Neural progenitor cell (in vitro differentiated cells): Measurements from ENCODE around the gene POR. TPM values are rescaled to one million over a fixed set of nuclear protein-coding genes. Genes with fewer than 3 reads are reported as not detected.
"Not testable (repeated sequence)": the region's sequence is repeated elsewhere in the genome, so short reads cannot be mapped to it uniquely, and the experiment has no call there.

Experiments used
- DNase-seq: peaks from one replicate; pipeline ENCODE4 v3.0.0-alpha.2; 2016; ENCODE audit warnings: low spot score
- H2AFZ ChIP-seq: fragments of 200-600 bp; sonication (generic); replicated peaks from 2 replicates; pipeline ENCODE4 v1.6.1; 2016; ENCODE audit warnings: antibody characterized with exemption
- H3F3A ChIP-seq: fragments of 200-600 bp; sonication (generic); 2 replicates; pipeline ENCODE4 v1.6.1; 2016; ENCODE audit warnings: antibody characterized with exemption, low read depth
- H3K27ac ChIP-seq: fragments of 200-600 bp; sonication (generic); 2 replicates; pipeline ENCODE4 v1.5.1; 2016; ENCODE audit warnings: mild to moderate bottlenecking
- H3K27me3 ChIP-seq: fragments of 200-600 bp; sonication (generic); 2 replicates; pipeline ENCODE4 v1.6.1; 2016; ENCODE audit warnings: mild to moderate bottlenecking, moderate library complexity
- H3K36me3 ChIP-seq: fragments of 200-600 bp; sonication (generic); 2 replicates; pipeline ENCODE4 v1.5.1; 2016
- H3K4me1 ChIP-seq: fragments of 200-600 bp; sonication (generic); 2 replicates; pipeline ENCODE4 v1.6.1; 2016; ENCODE audit warnings: mixed run types
- H3K4me2 ChIP-seq: fragments of 200-600 bp; sonication (generic); 2 replicates; pipeline ENCODE4 v1.6.1; 2016
- H3K4me3 ChIP-seq: fragments of 200-600 bp; sonication (generic); 2 replicates; pipeline ENCODE4 v1.5.1; 2016
- H3K79me2 ChIP-seq: fragments of 200-600 bp; sonication (generic); 2 replicates; pipeline ENCODE4 v1.6.1; 2016; ENCODE audit warnings: low read depth
- H3K9ac ChIP-seq: fragments of 200-600 bp; sonication (generic); 2 replicates; pipeline ENCODE4 v1.6.1; 2016
- H3K9me3 ChIP-seq: fragments of 200-600 bp; sonication (generic); 2 replicates; pipeline ENCODE4 v1.5.1; 2016; ENCODE audit warnings: low read depth
- H4K20me1 ChIP-seq: fragments of 200-600 bp; sonication (generic); 2 replicates; pipeline ENCODE4 v1.6.1; 2016; ENCODE audit warnings: low read depth
- H3K27ac Mint-ChIP-seq: 3 replicates; pipeline ENCODE4 v1.8.0; 2021; ENCODE audit warnings: mixed read lengths
- H3K27me3 Mint-ChIP-seq: 2 replicates; pipeline ENCODE4 v1.8.0; 2022; ENCODE audit warnings: low read depth, mild to moderate bottlenecking, inconsistent platforms, moderate library complexity, mixed read lengths; ENCODE audit not compliant: insufficient read depth
- H3K36me3 Mint-ChIP-seq: 3 replicates; pipeline ENCODE4 v1.8.0; 2021; ENCODE audit warnings: mixed read lengths
- H3K4me1 Mint-ChIP-seq: 3 replicates; pipeline ENCODE4 v1.8.0; 2021; ENCODE audit warnings: mixed read lengths
- H3K4me3 Mint-ChIP-seq: 3 replicates; pipeline ENCODE4 v1.8.0; 2021; ENCODE audit warnings: mild to moderate bottlenecking, moderate library complexity, mixed read lengths
- H3K9me3 Mint-ChIP-seq: 3 replicates; pipeline ENCODE4 v1.8.0; 2020; ENCODE audit warnings: mixed read lengths
- CTCF ChIP-seq: fragments of 200-600 bp; sonication (generic); IDR thresholded peaks from 2 replicates; pipeline ENCODE4 v1.5.1; 2017; ENCODE audit warnings: antibody characterized with exemption, mild to moderate bottlenecking
- EZH2 ChIP-seq: fragments of 200-600 bp; sonication (generic); IDR thresholded peaks from 2 replicates; pipeline ENCODE4 v1.6.1; 2017; ENCODE audit warnings: antibody characterized with exemption, mild to moderate bottlenecking, moderate library complexity
- EZH2phosphoT487 ChIP-seq: fragments of 200-600 bp; sonication (generic); IDR thresholded peaks from 2 replicates; pipeline ENCODE4 v1.6.1; 2017; ENCODE audit warnings: antibody characterized with exemption
- total RNA-seq: library from RNA; depleted of rRNA; stranded (reverse); fragments of >200 nt; gene quantifications from 2 replicates; pipeline ENCODE4 v1.2.3, GENCODE V29; 2015; ENCODE audit warnings: low replicate concordance

POR gene
- total RNA-seq, 1 donor from 2014 or later, result 38.6 TPM

GRCh38 chr7:75881436-75882095 is 33.4 kb upstream of the POR start:
- peaks cover 38% of the 10 kb centered on the region for H3K4me1 Mint-ChIP-seq
- no peak overlapping the region for H3K9ac ChIP-seq
- peaks cover 34% of the 10 kb centered on the region for H3K36me3 Mint-ChIP-seq
- no peaks in the 10 kb centered on the region for H3K9me3 Mint-ChIP-seq
- H3K27me3 ChIP-seq, result no peaks in the 10 kb centered on the region
- no peak overlapping the region for H3K27ac ChIP-seq
- H3K4me1 ChIP-seq, result peaks cover 18% of the 10 kb centered on the region
- peaks cover 41% of the 10 kb centered on the region for H3K79me2 ChIP-seq
- peak overlapping the region; percentile 61 for H3K4me3 ChIP-seq
- H3K27me3 Mint-ChIP-seq, result peaks cover 7% of the 10 kb centered on the region
- H3K27ac Mint-ChIP-seq, result peak overlapping the region; percentile 53
- peak overlapping the region; percentile 52 for H3K4me3 Mint-ChIP-seq
- DNase-seq, result peak; percentile 78
- H4K20me1 ChIP-seq, result peaks cover 57% of the 10 kb centered on the region
- H2AFZ ChIP-seq, result no peak overlapping the region
- peaks cover 19% of the 10 kb centered on the region for H3F3A ChIP-seq
- no peaks in the 10 kb centered on the region for H3K36me3 ChIP-seq
- H3K9me3 ChIP-seq, result no peaks in the 10 kb centered on the region
- peak overlapping the region; percentile 92 for H3K4me2 ChIP-seq
- no peak for TF ChIP-seq EZH2phosphoT487
- peak; percentile 35 for TF ChIP-seq CTCF

GRCh38 chr7:75883265-75883824 is 31.6 kb upstream of the POR start:
- H3K27ac Mint-ChIP-seq, H3K4me3 ChIP-seq, H3K27ac ChIP-seq, H3K36me3 ChIP-seq, H3K4me2 ChIP-seq, H3K9me3 Mint-ChIP-seq, H3K4me3 Mint-ChIP-seq, H3K9ac ChIP-seq, DNase-seq, H3K27me3 ChIP-seq, H3K27me3 Mint-ChIP-seq, H3K9me3 ChIP-seq, H2AFZ ChIP-seq: not testable (repeated sequence)
- H3K4me1 ChIP-seq, result peaks cover 18% of the 10 kb centered on the region
- H3F3A ChIP-seq, result peaks cover 19% of the 10 kb centered on the region
- H3K79me2 ChIP-seq, result peaks cover 41% of the 10 kb centered on the region
- peaks cover 64% of the 10 kb centered on the region for H4K20me1 ChIP-seq
- Mint-ChIP-seq H3K4me1 (peaks cover 32% of the 10 kb centered on the region), H3K36me3 (peaks cover 38% of the 10 kb centered on the region)

DNA sequence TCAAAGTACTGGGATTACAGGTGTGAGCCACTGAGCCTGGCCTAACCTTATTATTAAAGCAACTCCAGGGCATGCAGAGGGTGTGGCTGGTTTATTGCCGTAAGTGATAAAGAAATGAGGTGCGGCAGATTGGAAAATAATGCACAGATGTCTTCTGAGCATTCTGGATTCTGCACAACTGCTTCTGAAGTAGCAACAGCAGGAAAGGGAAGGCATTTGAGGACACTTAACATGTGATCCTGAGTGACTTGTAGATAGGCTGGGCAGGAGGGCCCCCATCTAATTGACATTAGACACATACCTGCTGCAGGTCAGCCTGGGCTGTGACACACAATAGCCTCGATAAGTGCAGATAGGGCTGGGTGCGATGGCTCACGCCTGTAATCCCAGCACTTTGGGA is 30.5 kb upstream of the POR start:
- H3K36me3 ChIP-seq, result no peaks in the 10 kb centered on the region
- H2AFZ ChIP-seq, result no peak overlapping the region

More for the DNA sequence above, 30.5 kb upstream of the POR start:
- Histone ChIP-seq H3K9me3 (no peaks in the 10 kb centered on the region), H3K4me2 (no peak overlapping the region), H4K20me1 (peaks cover 70% of the 10 kb centered on the region), H3K79me2 (peaks cover 36% of the 10 kb centered on the region), H3K9ac (no peak overlapping the region), H3K4me3 (no peak overlapping the region), H3K27ac (no peak overlapping the region), H3K4me1 (peaks cover 18% of the 10 kb centered on the region), H3K27me3 (no peaks in the 10 kb centered on the region), H3F3A (peaks cover 19% of the 10 kb centered on the region)
- Mint-ChIP-seq H3K4me3 (no peak overlapping the region), H3K4me1 (peaks cover 38% of the 10 kb centered on the region), H3K36me3 (peaks cover 44% of the 10 kb centered on the region), H3K27ac (no peak overlapping the region), H3K27me3 (peaks cover 7% of the 10 kb centered on the region), H3K9me3 (no peaks in the 10 kb centered on the region)
- no peak for TF ChIP-seq EZH2phosphoT487
- no peak for TF ChIP-seq CTCF
- TF ChIP-seq EZH2, result no peak
- DNase-seq, result no peak
